GM18502 (cell line): Measurements from ENCODE around the gene FAM210A.

ENCODE experiments used
- ATAC-seq: cut with Tn5 transposase; IDR thresholded peaks from one replicate; pipeline ENCODE4 v1.9.1; 2021; ENCODE audit warnings: mild to moderate bottlenecking; ENCODE audit not compliant: unreplicated experiment, poor library complexity

The FAM210A gene

GRCh38 chr18:13649397-13650390, 76.7 kb downstream of the FAM210A start:
- ATAC-seq: no peak

- no peak for ATAC-seq
Measured at GRCh38 chr18:13647761-13648160, 78.6 kb downstream of the FAM210A start.

- no peak for ATAC-seq
Measured at GRCh38 chr18:13646633-13647032, 79.7 kb downstream of the FAM210A start.

GRCh38 chr18:13645093-13645492, 81.3 kb downstream of the FAM210A start:
- ATAC-seq: no peak

GRCh38 chr18:13643261-13643751, 83.1 kb downstream of the FAM210A start:
- ATAC-seq: no peak

GRCh38 chr18:13642440-13642827, 83.9 kb downstream of the FAM210A start:
- no peak for ATAC-seq

GRCh38 chr18:13641551-13642439, 84.6 kb downstream of the FAM210A start:
- ATAC-seq: no peak

- ATAC-seq: no peak
Measured at GRCh38 chr18:13640266-13640860, 86.0 kb downstream of the FAM210A start.

GRCh38 chr18:13638719-13639595, 87.4 kb downstream of the FAM210A start:
- ATAC-seq: no peak

GRCh38 chr18:13635046-13635445, 91.3 kb downstream of the FAM210A start:
- ATAC-seq: no peak

- no peak for ATAC-seq
Measured at GRCh38 chr18:13633700-13634099, 92.7 kb downstream of the FAM210A start.

- ATAC-seq: no peak
Measured at GRCh38 chr18:13630716-13631268, 95.6 kb downstream of the FAM210A start.

- ATAC-seq: peak; percentile 87
Measured at GRCh38 chr18:13629841-13630715, 96.3 kb downstream of the FAM210A start.

- no peak for ATAC-seq
Measured at GRCh38 chr18:13628211-13628610, 98.1 kb downstream of the FAM210A start.

- ATAC-seq: no peak
Measured at GRCh38 chr18:13627639-13628038, 98.7 kb downstream of the FAM210A start.

GRCh38 chr18:13626544-13626908, 99.8 kb downstream of the FAM210A start:
- ATAC-seq: no peak

- ATAC-seq: no peak
Measured at GRCh38 chr18:13625843-13626543, 100.4 kb downstream of the FAM210A start.

GRCh38 chr18:13625355-13625754, 101.0 kb downstream of the FAM210A start:
- no peak for ATAC-seq
